ENCODE measurements around the gene ACRBP. TPM values are rescaled to one million over a fixed set of nuclear protein-coding genes. Genes with fewer than 3 reads are reported as not detected.

Gene ACRBP
- total RNA-seq, 1 experiment from 2014 or later, result 0.77 TPM

DNA sequence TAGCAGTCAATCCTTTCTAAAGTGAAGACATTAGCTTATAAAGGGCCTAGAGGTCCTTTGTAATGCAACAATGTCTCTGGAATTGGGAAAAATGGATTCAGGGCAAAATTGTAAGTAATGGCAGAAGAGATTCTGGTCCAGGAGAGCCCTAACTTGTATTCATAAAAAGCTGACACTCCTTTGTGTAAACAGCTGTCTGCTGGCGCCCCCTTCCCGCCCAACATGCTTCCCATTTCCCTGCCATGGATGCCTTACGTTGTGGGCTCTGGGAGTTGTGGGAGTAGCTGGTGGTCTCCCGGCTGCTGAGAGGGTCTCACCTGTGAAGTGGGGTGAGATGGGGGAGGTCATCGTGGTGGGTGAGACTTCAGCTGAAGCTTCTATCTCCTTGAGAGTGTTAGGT lies 2.3 kb downstream of the ACRBP start:
- H3K27ac ChIP-seq (ENCODE audit: low read length), result no peak overlapping the region
- DNase-seq (no peak), ATAC-seq (no peak)
- H3K4me1 ChIP-seq (ENCODE audit: insufficient read depth, low read length), result no peaks in the 10 kb centered on the region
- CTCF ChIA-PET, result no interaction called here
- H3F3A ChIP-seq (ENCODE audit: low read length, unreplicated experiment), result no peaks in the 10 kb centered on the region
- TF ChIP-seq, protein P1, sequence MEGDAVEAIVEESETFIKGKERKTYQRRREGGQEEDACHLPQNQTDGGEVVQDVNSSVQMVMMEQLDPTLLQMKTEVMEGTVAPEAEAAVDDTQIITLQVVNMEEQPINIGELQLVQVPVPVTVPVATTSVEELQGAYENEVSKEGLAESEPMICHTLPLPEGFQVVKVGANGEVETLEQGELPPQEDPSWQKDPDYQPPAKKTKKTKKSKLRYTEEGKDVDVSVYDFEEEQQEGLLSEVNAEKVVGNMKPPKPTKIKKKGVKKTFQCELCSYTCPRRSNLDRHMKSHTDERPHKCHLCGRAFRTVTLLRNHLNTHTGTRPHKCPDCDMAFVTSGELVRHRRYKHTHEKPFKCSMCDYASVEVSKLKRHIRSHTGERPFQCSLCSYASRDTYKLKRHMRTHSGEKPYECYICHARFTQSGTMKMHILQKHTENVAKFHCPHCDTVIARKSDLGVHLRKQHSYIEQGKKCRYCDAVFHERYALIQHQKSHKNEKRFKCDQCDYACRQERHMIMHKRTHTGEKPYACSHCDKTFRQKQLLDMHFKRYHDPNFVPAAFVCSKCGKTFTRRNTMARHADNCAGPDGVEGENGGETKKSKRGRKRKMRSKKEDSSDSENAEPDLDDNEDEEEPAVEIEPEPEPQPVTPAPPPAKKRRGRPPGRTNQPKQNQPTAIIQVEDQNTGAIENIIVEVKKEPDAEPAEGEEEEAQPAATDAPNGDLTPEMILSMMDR (conservative IDR thresholded peaks at IDR 0.05; ENCODE audit: low read depth, low read length), result 0 out of 2 replicates have a peak, but pooled peaks have one; percentile 16
- TF ChIP-seq EZH2phosphoT487 (IDR thresholded peaks at IDR 0.05; ENCODE audit: borderline replicate concordance, low read length) (no peak), EZH2 (IDR thresholded peaks at IDR 0.05; ENCODE audit: low read length, unreplicated experiment) (no peak)
- no peak overlapping the region for H3K4me3 ChIP-seq (ENCODE audit: low read length)
- no peak overlapping the region for H3K9ac ChIP-seq (ENCODE audit: low read length)
- no peaks in the 10 kb centered on the region for H3K79me2 ChIP-seq (ENCODE audit: low read length)
- no peaks in the 10 kb centered on the region for H3K9me3 ChIP-seq (ENCODE audit: low read length)
- POLR2A ChIA-PET (ENCODE audit: unreplicated experiment), result no interaction called here
- H3K9me2 ChIP-seq (replicated peaks; ENCODE audit: low read length), result no peaks in the 10 kb centered on the region
- H4K20me1 ChIP-seq (ENCODE audit: low read length), result no peaks in the 10 kb centered on the region
- H3K27me3 ChIP-seq (ENCODE audit: low read length), result no peaks in the 10 kb centered on the region
- no peak overlapping the region for H3K4me2 ChIP-seq (ENCODE audit: low read length)
- H2AFZ ChIP-seq (ENCODE audit: low read length), result no peak overlapping the region
- no peaks in the 10 kb centered on the region for H3K36me3 ChIP-seq (ENCODE audit: low read depth, low read length)
- no TSS peak for BruUV-seq (replicated peaks)
- intact Hi-C loops (cut with micrococcal nuclease), result no loop called here

DNA sequence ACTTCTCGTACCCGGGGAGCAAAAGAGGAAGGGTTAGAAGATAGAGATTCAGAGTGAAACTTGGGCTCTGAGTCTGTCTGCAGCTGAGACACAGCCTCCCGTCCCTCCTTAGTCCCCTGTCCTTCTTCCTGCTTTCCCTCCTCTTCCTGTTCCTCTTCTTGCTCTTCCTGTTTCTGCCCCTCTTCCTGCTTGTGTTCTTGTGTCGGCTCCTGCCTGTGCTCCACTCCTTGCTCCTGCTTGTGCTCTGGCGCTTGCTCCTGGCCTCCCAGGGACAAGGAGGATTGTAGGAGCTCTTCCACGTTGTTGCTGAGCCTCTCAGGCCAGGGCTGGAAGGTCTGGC lies 3.0 kb downstream of the ACRBP start:
- TF ChIP-seq, protein P1 (conservative IDR thresholded peaks at IDR 0.05; ENCODE audit: low read depth, low read length), result no peak
- TF ChIP-seq EZH2 (IDR thresholded peaks at IDR 0.05; ENCODE audit: low read length, unreplicated experiment), result no peak
- no peak overlapping the region for H3K27ac ChIP-seq (ENCODE audit: low read length)
- ChIA-PET POLR2A (ENCODE audit: unreplicated experiment) (no interaction called here), CTCF (no interaction called here)
- no peaks in the 10 kb centered on the region for H3K9me3 ChIP-seq (ENCODE audit: low read length)
- H3K9me2 ChIP-seq (replicated peaks; ENCODE audit: low read length), result no peaks in the 10 kb centered on the region
- no TSS peak for BruUV-seq (replicated peaks)
- no peaks in the 10 kb centered on the region for H3K4me1 ChIP-seq (ENCODE audit: insufficient read depth, low read length)
- H3K36me3 ChIP-seq (ENCODE audit: low read depth, low read length), result no peaks in the 10 kb centered on the region
- H3K27me3 ChIP-seq (ENCODE audit: low read length), result no peaks in the 10 kb centered on the region
- no peaks in the 10 kb centered on the region for H3K79me2 ChIP-seq (ENCODE audit: low read length)
- H3K4me2 ChIP-seq (ENCODE audit: low read length), result no peak overlapping the region
- H2AFZ ChIP-seq (ENCODE audit: low read length), result no peak overlapping the region
- no peaks in the 10 kb centered on the region for H4K20me1 ChIP-seq (ENCODE audit: low read length)
- H3F3A ChIP-seq (ENCODE audit: low read length, unreplicated experiment), result no peaks in the 10 kb centered on the region
- no peak overlapping the region for H3K4me3 ChIP-seq (ENCODE audit: low read length)
- no peak overlapping the region for H3K9ac ChIP-seq (ENCODE audit: low read length)
- ATAC-seq (no peak), DNase-seq (no peak)
- intact Hi-C loops (cut with micrococcal nuclease), result no loop called here

DNA sequence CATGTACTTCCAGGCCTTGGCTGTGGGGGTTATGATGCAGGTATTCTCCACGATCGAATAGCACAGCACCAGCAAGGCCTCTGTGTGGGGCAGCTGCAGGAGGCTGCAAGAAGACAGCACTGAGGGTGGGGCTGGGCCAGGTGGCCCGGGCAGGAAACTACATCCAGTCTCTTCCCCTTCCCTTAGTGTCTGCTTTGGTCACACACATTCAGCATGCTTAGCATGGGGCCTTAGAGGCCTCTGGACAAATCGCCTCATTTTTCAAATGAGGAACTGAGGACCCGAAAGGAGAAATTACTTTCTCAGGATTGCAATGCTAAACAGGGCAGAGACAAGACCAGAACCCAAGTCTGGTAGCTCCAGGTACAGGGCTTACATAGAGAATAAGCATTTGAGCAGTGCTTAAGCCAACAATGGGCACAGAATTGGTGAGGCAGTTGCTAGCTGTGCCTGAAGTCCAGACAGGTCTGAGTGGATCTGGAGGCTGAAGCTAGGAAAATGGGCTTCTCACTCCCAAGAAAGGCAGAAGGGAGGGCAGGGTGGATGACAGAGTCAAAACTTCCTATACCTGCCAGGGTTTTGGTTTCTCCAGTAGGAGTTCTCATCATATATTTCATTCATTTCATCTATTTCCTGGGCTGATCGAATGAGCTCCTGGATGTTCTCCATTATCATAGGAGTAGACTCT lies 3.5 kb downstream of the ACRBP start:
- intact Hi-C loops (cut with micrococcal nuclease), result no loop called here

More for the DNA sequence above, 3.5 kb downstream of the ACRBP start:
- Histone ChIP-seq H3K4me3 (ENCODE audit: low read length) (no peak overlapping the region), H3F3A (ENCODE audit: low read length, unreplicated experiment) (no peaks in the 10 kb centered on the region), H3K4me1 (ENCODE audit: insufficient read depth, low read length) (no peaks in the 10 kb centered on the region), H3K27ac (ENCODE audit: low read length) (no peak overlapping the region), H3K27me3 (ENCODE audit: low read length) (no peaks in the 10 kb centered on the region), H3K4me2 (ENCODE audit: low read length) (no peak overlapping the region), H3K9ac (ENCODE audit: low read length) (no peak overlapping the region), H3K9me3 (ENCODE audit: low read length) (no peaks in the 10 kb centered on the region), H3K9me2 (replicated peaks; ENCODE audit: low read length) (no peaks in the 10 kb centered on the region), H2AFZ (ENCODE audit: low read length) (no peak overlapping the region), H3K36me3 (ENCODE audit: low read depth, low read length) (no peaks in the 10 kb centered on the region), H3K79me2 (ENCODE audit: low read length) (no peaks in the 10 kb centered on the region), H4K20me1 (ENCODE audit: low read length) (no peaks in the 10 kb centered on the region)
- CTCF ChIA-PET, result no interaction called here
- TF ChIP-seq EZH2 (IDR thresholded peaks at IDR 0.05; ENCODE audit: low read length, unreplicated experiment) (no peak), EZH2phosphoT487 (IDR thresholded peaks at IDR 0.05; ENCODE audit: borderline replicate concordance, low read length) (no peak)
- TF ChIP-seq, protein P1 (conservative IDR thresholded peaks at IDR 0.05; ENCODE audit: low read depth, low read length), result no peak
- POLR2A ChIA-PET (ENCODE audit: unreplicated experiment), result no interaction called here
- BruUV-seq (replicated peaks), result no TSS peak
- DNase-seq, result no peak
- ATAC-seq, result no peak

Measured in PC-3 (cell line).